HUES6 (cell line): ENCODE results near the gene BAIAP2.
A peak's percentile ranks its signal among the peaks of the same experiment; 100 is the strongest.

Experiments used
- H3K27ac ChIP-seq: 2 replicates; pipeline ENCODE4 v1.7.0; 2013; ENCODE audit warnings: low read depth, mild to moderate bottlenecking, low read length, inconsistent platforms
- H3K27me3 ChIP-seq: 2 replicates; pipeline ENCODE4 v1.6.1; 2013; ENCODE audit warnings: low read length; ENCODE audit not compliant: control insufficient read depth, insufficient read depth
- H3K36me3 ChIP-seq: 2 replicates; pipeline ENCODE4 v1.6.1; 2013; ENCODE audit warnings: low read length; ENCODE audit not compliant: control insufficient read depth, insufficient read depth
- H3K4me1 ChIP-seq: 2 replicates; pipeline ENCODE4 v1.6.1; 2013; ENCODE audit warnings: low read length; ENCODE audit not compliant: control insufficient read depth, insufficient read depth
- H3K4me3 ChIP-seq: 2 replicates; pipeline ENCODE4 v1.5.1; 2013; ENCODE audit warnings: low read depth, low read length
- H3K9ac ChIP-seq: one replicate; pipeline ENCODE4 v1.6.1; 2013; ENCODE audit warnings: mild to moderate bottlenecking, low read length
- H3K9me3 ChIP-seq: 2 replicates; pipeline ENCODE4 v1.6.1; 2013; ENCODE audit warnings: low read depth, low read length; ENCODE audit not compliant: control insufficient read depth, insufficient read depth

The BAIAP2 gene

GRCh38 chr17:81163703-81164370, 128.9 kb downstream of the BAIAP2 start:
- Histone ChIP-seq H3K27me3 (peaks cover 37% of the 10 kb centered on the region; the same call in 1 of the 2 replicates), H3K9me3 (no peaks in the 10 kb centered on the region), H3K4me3 (no peak overlapping the region), H3K9ac (no peak overlapping the region), H3K27ac (no peak overlapping the region), H3K4me1 (no peaks in the 10 kb centered on the region), H3K36me3 (no peaks in the 10 kb centered on the region)

DNA sequence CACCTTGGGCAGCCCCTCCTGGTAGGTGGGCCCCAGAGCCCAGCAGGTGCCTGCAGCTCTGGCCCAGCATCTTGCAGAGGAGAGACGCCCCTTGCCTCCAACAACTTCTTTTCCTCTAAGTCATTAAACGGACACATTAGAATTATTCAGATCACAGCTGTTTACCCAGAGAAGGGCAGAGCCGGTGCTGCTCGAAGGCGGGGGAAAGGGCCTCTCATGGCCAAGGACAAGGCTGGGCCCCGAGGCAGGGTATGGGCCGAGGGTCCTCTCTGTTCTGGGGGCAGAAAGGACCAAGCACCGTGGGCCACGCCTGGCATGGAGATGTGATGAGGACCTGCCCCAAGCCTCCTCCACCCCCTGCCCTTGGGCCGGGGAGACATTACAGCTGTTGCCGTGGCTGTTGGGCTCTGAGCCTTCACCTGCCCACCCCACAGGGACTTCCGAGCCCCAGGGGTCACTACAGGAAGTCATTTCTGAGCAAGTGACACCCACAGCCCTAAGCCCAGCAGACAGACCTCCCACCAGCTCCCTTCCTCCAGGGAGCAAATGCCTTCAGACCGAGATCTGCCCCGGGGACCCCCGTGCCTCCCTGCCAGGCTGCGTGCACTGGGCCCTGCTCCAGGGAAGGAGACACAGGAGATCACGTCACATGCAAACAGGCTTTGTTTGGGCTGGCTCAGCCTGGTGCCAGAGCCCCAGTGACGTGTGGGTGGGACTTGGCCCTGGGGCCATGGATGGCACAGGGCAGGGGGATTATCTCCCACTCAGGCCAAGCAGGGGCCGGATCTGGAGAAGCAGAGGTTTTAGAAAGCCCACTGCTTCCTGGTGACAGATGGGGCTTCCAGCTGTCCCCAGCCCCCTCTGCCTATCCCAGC, 129.7 kb downstream of the BAIAP2 start:
- no peak overlapping the region for H3K27ac ChIP-seq
- H3K27me3 ChIP-seq = peaks cover 37% of the 10 kb centered on the region; the same call in 1 of the 2 replicates
- no peak overlapping the region for H3K9ac ChIP-seq
- H3K4me1 ChIP-seq = no peaks in the 10 kb centered on the region
- H3K36me3 ChIP-seq = no peaks in the 10 kb centered on the region
- no peaks in the 10 kb centered on the region for H3K9me3 ChIP-seq
- H3K4me3 ChIP-seq = no peak overlapping the region

- peaks cover 37% of the 10 kb centered on the region; the same call in 1 of the 2 replicates for H3K27me3 ChIP-seq
- H3K4me1 ChIP-seq = no peaks in the 10 kb centered on the region
- no peaks in the 10 kb centered on the region for H3K9me3 ChIP-seq
- H3K9ac ChIP-seq = no peak within 1 kb of the TSS
- H3K36me3 ChIP-seq = no peaks in the 10 kb centered on the region
- H3K27ac ChIP-seq = no peak within 1 kb of the TSS
- H3K4me3 ChIP-seq = peak within 1 kb of the TSS; percentile 57
These were observed 130.5 kb downstream of the BAIAP2 start, which contains the start of gene PVALEF for GRCh38 chr17:81165246-81166032. PVALEF (plus strand) TSS chr17:81165507; CDS start chr17:81181227, 15,720 bp downstream.

GRCh38 chr17:81166033-81166492, 131.1 kb downstream of the BAIAP2 start, which contains the start of gene AATK:
AATK (minus strand) TSS chr17:81166221; CDS start chr17:81165992, 229 bp downstream.
- Histone ChIP-seq H3K4me1 (no peaks in the 10 kb centered on the region), H3K4me3 (peak within 1 kb of the TSS; percentile 57), H3K36me3 (no peaks in the 10 kb centered on the region), H3K27ac (no peak within 1 kb of the TSS), H3K27me3 (peaks cover 37% of the 10 kb centered on the region; the same call in 1 of the 2 replicates), H3K9ac (no peak within 1 kb of the TSS), H3K9me3 (no peaks in the 10 kb centered on the region)
